IMR-90 (cell line): ENCODE measurements around the gene HDAC10. TPM values are rescaled to one million over a fixed set of nuclear protein-coding genes. Genes with fewer than 3 reads are reported as not detected.

ENCODE experiments used
- ATAC-seq: fragments of 200-7000 bp; cut with Tn5 transposase; 2 replicates; pipeline ENCODE4 v1.9.1; 2020; ENCODE audit warnings: low read depth, mild to moderate bottlenecking, moderate library complexity
- BruUV-seq: library from RNA; stranded (reverse); fragments of 400-500 nt; replicated peaks from 2 replicates; lab custom pipeline; 2021; lab: Mats Ljungman, UMichigan
- CTCF ChIA-PET: fragments of 300-600 bp; formaldehyde crosslinking; extraction: SDS; loops from one replicate; lab custom pipeline; 2021; ENCODE audit warnings: antibody characterized with exemption; lab: Yijun Ruan, JAX
- POLR2A ChIA-PET: fragments of 300-600 bp; sonication (Branson Sonifier 250); formaldehyde crosslinking; loops from one replicate; lab custom pipeline; 2022; ENCODE audit warnings: antibody characterized with exemption; ENCODE audit not compliant: unreplicated experiment; lab: Charles Lee
- DNase-seq: peaks from one replicate; pipeline ENCODE4 v3.0.0; 2013
- H2AFZ ChIP-seq: replicated peaks from 2 replicates; pipeline ENCODE3; 2013; ENCODE audit warnings: low read length, mild to moderate bottlenecking; ENCODE audit not compliant: poor library complexity
- H2AK5ac ChIP-seq: 2 replicates; pipeline ENCODE4 v1.6.1; 2013; ENCODE audit warnings: low read depth, low read length, inconsistent platforms
- H2AK9ac ChIP-seq: replicated peaks from 2 replicates; pipeline ENCODE3; 2013; ENCODE audit warnings: mild to moderate bottlenecking, low read depth, low read length, moderate library complexity; ENCODE audit not compliant: poor library complexity
- H2BK120ac ChIP-seq: 2 replicates; pipeline ENCODE4 v1.6.1; 2013; ENCODE audit warnings: low read depth, low read length, inconsistent platforms
- H2BK15ac ChIP-seq: 3 replicates; pipeline ENCODE4 v1.6.1; 2013; ENCODE audit warnings: low read depth, low read length, inconsistent platforms
- H2BK20ac ChIP-seq: 2 replicates; pipeline ENCODE4 v1.6.1; 2013; ENCODE audit warnings: low read depth, mild to moderate bottlenecking, inconsistent platforms, low read length, moderate library complexity
- H2BK5ac ChIP-seq: 2 replicates; pipeline ENCODE4 v1.6.1; 2013; ENCODE audit warnings: mild to moderate bottlenecking, low read depth, low read length, inconsistent platforms; ENCODE audit not compliant: poor library complexity, severe bottlenecking
- H3K14ac ChIP-seq: replicated peaks from 2 replicates; pipeline ENCODE4 v1.6.1; 2013; ENCODE audit warnings: low read depth, low read length, inconsistent platforms
- H3K18ac ChIP-seq: 2 replicates; pipeline ENCODE4 v1.6.1; 2013; ENCODE audit warnings: low read depth, low read length, control low read depth
- H3K23ac ChIP-seq: 2 replicates; pipeline ENCODE4 v1.6.1; 2013; ENCODE audit warnings: low read depth, low read length, inconsistent platforms
- H3K27ac ChIP-seq: 2 replicates; pipeline ENCODE4 v1.5.1; 2013; ENCODE audit warnings: mild to moderate bottlenecking, control low read depth, low read length; ENCODE audit not compliant: insufficient read depth
- H3K27me3 ChIP-seq: 2 replicates; pipeline ENCODE4 v1.6.1; 2013; ENCODE audit warnings: low read length; ENCODE audit not compliant: control insufficient read depth, insufficient read depth
- H3K36me3 ChIP-seq: 2 replicates; pipeline ENCODE4 v1.6.1; 2013; ENCODE audit warnings: low read length, mixed read lengths; ENCODE audit not compliant: control insufficient read depth, insufficient read depth
- H3K4ac ChIP-seq: 2 replicates; pipeline ENCODE4 v1.6.1; 2013; ENCODE audit warnings: low read depth, low read length, inconsistent platforms
- H3K4me1 ChIP-seq: 2 replicates; pipeline ENCODE4 v1.6.1; 2013; ENCODE audit warnings: low read length, mixed read lengths; ENCODE audit not compliant: control insufficient read depth, insufficient read depth
- H3K4me2 ChIP-seq: 2 replicates; pipeline ENCODE4 v1.6.1; 2013; ENCODE audit warnings: low read depth, mild to moderate bottlenecking, control low read depth, low read length, moderate library complexity
- H3K4me3 ChIP-seq: 2 replicates; pipeline ENCODE4 v1.5.1; 2013; ENCODE audit warnings: low read depth, mild to moderate bottlenecking, control low read depth, low read length, moderate library complexity; ENCODE audit not compliant: insufficient read depth
- H3K56ac ChIP-seq: 2 replicates; pipeline ENCODE4 v1.6.1; 2013; ENCODE audit warnings: low read length, inconsistent platforms; ENCODE audit not compliant: insufficient read depth; ENCODE audit errors: extremely low read depth
- H3K79me1 ChIP-seq, 2 experiments: 2 replicates each; pipeline ENCODE4 v1.6.1; 2013; ENCODE audit warnings: low read length in 2 of 2, inconsistent platforms in 1 of 2, low read depth in 1 of 2
- H3K9ac ChIP-seq: 2 replicates; pipeline ENCODE4 v1.6.1; 2013; ENCODE audit warnings: low read depth, low read length, control low read depth
- H3K9me1 ChIP-seq: 2 replicates; pipeline ENCODE4 v1.6.1; 2013; ENCODE audit warnings: low read length, inconsistent platforms; ENCODE audit not compliant: insufficient read depth
- H3K9me3 ChIP-seq: 2 replicates; pipeline ENCODE4 v1.6.1; 2013; ENCODE audit warnings: low read length; ENCODE audit not compliant: control insufficient read depth, insufficient read depth
- H4K20me1 ChIP-seq: 2 replicates; pipeline ENCODE4 v1.6.1; 2013; ENCODE audit warnings: low read length, inconsistent platforms; ENCODE audit not compliant: insufficient read depth
- H4K5ac ChIP-seq: 2 replicates; pipeline ENCODE4 v1.6.1; 2013; ENCODE audit warnings: mild to moderate bottlenecking, low read depth, low read length, control low read depth
- H4K8ac ChIP-seq, 2 experiments: 2 replicates each; pipeline ENCODE4 v1.6.1; 2013; ENCODE audit warnings: low read depth in 2 of 2, low read length in 2 of 2, control low read depth in 1 of 2, inconsistent platforms in 1 of 2
- H4K91ac ChIP-seq: 2 replicates; pipeline ENCODE4 v1.6.1; 2013; ENCODE audit warnings: low read depth, low read length, inconsistent platforms; ENCODE audit not compliant: insufficient read depth
- BHLHE40 ChIP-seq: fragments of 150-350 bp; IDR thresholded peaks from 2 replicates; pipeline ENCODE4 v1.6.1; 2016; ENCODE audit warnings: mild to moderate bottlenecking, low read depth, low read length
- CHD1 ChIP-seq: IDR thresholded peaks from 2 replicates; pipeline ENCODE4 v1.6.1; 2012; ENCODE audit warnings: low read depth, low read length, improper control_type of control experiment
- FOS ChIP-seq: fragments of 150-350 bp; IDR thresholded peaks from 2 replicates; pipeline ENCODE4 v1.6.1; 2016; ENCODE audit warnings: low read depth, low read length
- MAFK ChIP-seq: IDR thresholded peaks from 2 replicates; pipeline ENCODE4 v1.6.1; 2012; ENCODE audit warnings: low read depth, low read length, improper control_type of control experiment
- MAZ ChIP-seq: IDR thresholded peaks from 2 replicates; pipeline ENCODE4 v1.6.1; 2012; ENCODE audit warnings: low read depth, mild to moderate bottlenecking, low read length, improper control_type of control experiment, moderate library complexity, borderline replicate concordance
- NFE2L2 ChIP-seq: fragments of 150-350 bp; IDR thresholded peaks from 2 replicates; pipeline ENCODE4 v1.6.1; 2016; ENCODE audit warnings: low read depth, mild to moderate bottlenecking, low read length
- POLR2A ChIP-seq: IDR thresholded peaks from 2 replicates; pipeline ENCODE4 v1.6.1; 2012; ENCODE audit warnings: mild to moderate bottlenecking, low read depth, low read length
- RAD21 ChIP-seq: IDR thresholded peaks from 2 replicates; pipeline ENCODE4 v1.6.1; 2012; ENCODE audit warnings: low read length, improper control_type of control experiment
- RFX5 ChIP-seq: IDR thresholded peaks from 2 replicates; pipeline ENCODE4 v1.8.0; 2012; ENCODE audit warnings: low read depth, mild to moderate bottlenecking, low read length, moderate library complexity
- SMC3 ChIP-seq: fragments of 150-350 bp; IDR thresholded peaks from 2 replicates; pipeline ENCODE4 v1.6.1; 2016; ENCODE audit warnings: low read depth, mild to moderate bottlenecking, antibody characterized with exemption, low read length, moderate library complexity
- WGBS, 2 experiments: methylation state at CpG; one replicate each; pipeline versions ENCODE4 v1.1.5 to v1.1.7; 2013; ENCODE audit warnings: missing lambda C conversion rate in 2 of 2; ENCODE audit not compliant: insufficient read length in 1 of 2; ENCODE audit errors: extremely low coverage in 2 of 2; 5-methylcytosine and 5-hydroxymethylcytosine counted together
- dilution Hi-C: fragments of 300-500 bp; cut with HindIII; formaldehyde crosslinking; loops from one replicate; pipeline ENCODE4 v1.14.3; 2018; ENCODE audit warnings: low sequenced_read_pairs; ENCODE audit not compliant: unreplicated experiment
- in situ Hi-C: fragments of 300-500 bp; cut with MboI; formaldehyde crosslinking; loops from 3 replicates; pipeline ENCODE4 v1.14.3; 2019; ENCODE audit warnings: low sequenced_read_pairs, inconsistent platforms, mixed read lengths
- intact Hi-C: fragments of 100-400 bp; cut with micrococcal nuclease; formaldehyde crosslinking; loops from 2 replicates; pipeline ENCODE4 v1.10.0; 2022
- polyA plus RNA-seq, 3 experiments: library from polyadenylated mRNA; depleted of rRNA; stranded (reverse); fragments of >200 nt; gene quantifications; 2 replicates each; pipeline ENCODE4 v1.2.3, GENCODE V29; 2012; ENCODE audit warnings: low replicate concordance in 1 of 3
- total RNA-seq: library from RNA; depleted of rRNA; stranded (reverse); fragments of >200 nt; gene quantifications from 2 replicates; pipeline ENCODE4 v1.2.3, GENCODE V29; 2012
- TF ChIP-seq, protein P1 (sequence below): conservative IDR thresholded peaks from 2 replicates; pipeline ENCODE4 v1.5.1; 2012; ENCODE audit warnings: mild to moderate bottlenecking, low read depth, low read length, improper control_type of control experiment
- TF ChIP-seq, protein P2 (sequence below): fragments of 150-350 bp; IDR thresholded peaks from 2 replicates; pipeline ENCODE4 v1.6.1; 2016; ENCODE audit warnings: low read depth, mild to moderate bottlenecking, low read length, moderate library complexity, borderline replicate concordance
- TF ChIP-seq, protein P3 (sequence below): fragments of 150-350 bp; IDR thresholded peaks from 2 replicates; pipeline ENCODE4 v1.6.1; 2017; ENCODE audit warnings: mild to moderate bottlenecking, antibody characterized with exemption, low read length, low read depth

HDAC10 gene
- total and polyA plus RNA-seq, 2 of the 4 experiments (the other 2 are of a cell fraction) = 3.9 to 35.7 TPM

DNA sequence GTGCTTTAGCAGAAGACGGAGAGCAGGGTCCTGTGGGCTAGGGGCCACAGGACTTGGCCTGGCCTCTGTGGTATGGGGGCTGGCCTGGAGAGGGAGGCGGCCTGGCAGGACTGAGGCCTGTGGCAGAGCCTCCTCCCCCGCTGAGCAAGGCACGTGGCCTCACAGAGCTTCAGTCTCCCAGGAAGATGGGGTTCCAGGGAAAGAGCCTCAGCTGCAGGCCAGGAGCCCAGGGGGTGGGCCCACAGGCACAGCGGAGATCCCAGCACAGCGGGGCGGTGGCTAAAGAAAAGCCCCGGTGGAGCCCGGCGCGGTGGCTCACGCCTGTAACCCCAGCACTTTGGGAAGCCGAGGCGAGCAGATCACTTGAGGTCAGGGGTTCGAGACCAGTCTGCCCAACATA lies 8.2 kb upstream of the HDAC10 start:
- H2BK20ac ChIP-seq = no peak overlapping the region
- no peak overlapping the region for H3K14ac ChIP-seq
- CTCF ChIA-PET = no interaction called here
- dilution Hi-C loops = no loop called here
- H3K36me3 ChIP-seq = peaks cover 27% of the 10 kb centered on the region; the same call in 1 of the 2 replicates
- H3K27ac ChIP-seq = no peak overlapping the region
- no peak overlapping the region for H3K23ac ChIP-seq
- no peak overlapping the region for H2AK5ac ChIP-seq
- no peak overlapping the region for H3K4me3 ChIP-seq
- ATAC-seq (no peak), DNase-seq (no peak)
- H3K79me1 ChIP-seq = peaks cover 9 to 43% of the 10 kb centered on the region in 2 experiments; a peak in 3 of 4 replicates
- H3K9me3 ChIP-seq = no peaks in the 10 kb centered on the region
- intact Hi-C loops = no loop called here
- no peak overlapping the region for H4K91ac ChIP-seq
- POLR2A ChIA-PET = no interaction called here
- no peak overlapping the region for H3K18ac ChIP-seq
- H2BK120ac ChIP-seq = no peak overlapping the region
- H3K4me1 ChIP-seq = peaks cover 17% of the 10 kb centered on the region
- no peak overlapping the region for H4K5ac ChIP-seq
- in situ Hi-C loops = no loop called here
- peak overlapping the region; percentile 72 for H2AK9ac ChIP-seq
- no peak overlapping the region for H2BK5ac ChIP-seq
- H4K20me1 ChIP-seq = peaks cover 24% of the 10 kb centered on the region
- WGBS, 2 experiments = 97% methylated on average over 7 of the region's 15 CpGs; no CpG with 5 or more reads in 1 of the 2 experiments
- no peak overlapping the region for H3K56ac ChIP-seq
- H3K4me2 ChIP-seq = no peak overlapping the region
- H2AFZ ChIP-seq = no peak overlapping the region
- TF ChIP-seq MAFK (no peak), NFE2L2 (no peak), CHD1 (no peak), POLR2A (no peak), RAD21 (no peak), RFX5 (no peak), FOS (no peak), BHLHE40 (no peak), MAZ (no peak), SMC3 (no peak)
- TF ChIP-seq, protein P1, sequence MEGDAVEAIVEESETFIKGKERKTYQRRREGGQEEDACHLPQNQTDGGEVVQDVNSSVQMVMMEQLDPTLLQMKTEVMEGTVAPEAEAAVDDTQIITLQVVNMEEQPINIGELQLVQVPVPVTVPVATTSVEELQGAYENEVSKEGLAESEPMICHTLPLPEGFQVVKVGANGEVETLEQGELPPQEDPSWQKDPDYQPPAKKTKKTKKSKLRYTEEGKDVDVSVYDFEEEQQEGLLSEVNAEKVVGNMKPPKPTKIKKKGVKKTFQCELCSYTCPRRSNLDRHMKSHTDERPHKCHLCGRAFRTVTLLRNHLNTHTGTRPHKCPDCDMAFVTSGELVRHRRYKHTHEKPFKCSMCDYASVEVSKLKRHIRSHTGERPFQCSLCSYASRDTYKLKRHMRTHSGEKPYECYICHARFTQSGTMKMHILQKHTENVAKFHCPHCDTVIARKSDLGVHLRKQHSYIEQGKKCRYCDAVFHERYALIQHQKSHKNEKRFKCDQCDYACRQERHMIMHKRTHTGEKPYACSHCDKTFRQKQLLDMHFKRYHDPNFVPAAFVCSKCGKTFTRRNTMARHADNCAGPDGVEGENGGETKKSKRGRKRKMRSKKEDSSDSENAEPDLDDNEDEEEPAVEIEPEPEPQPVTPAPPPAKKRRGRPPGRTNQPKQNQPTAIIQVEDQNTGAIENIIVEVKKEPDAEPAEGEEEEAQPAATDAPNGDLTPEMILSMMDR = no peak
- TF ChIP-seq, protein P2, sequence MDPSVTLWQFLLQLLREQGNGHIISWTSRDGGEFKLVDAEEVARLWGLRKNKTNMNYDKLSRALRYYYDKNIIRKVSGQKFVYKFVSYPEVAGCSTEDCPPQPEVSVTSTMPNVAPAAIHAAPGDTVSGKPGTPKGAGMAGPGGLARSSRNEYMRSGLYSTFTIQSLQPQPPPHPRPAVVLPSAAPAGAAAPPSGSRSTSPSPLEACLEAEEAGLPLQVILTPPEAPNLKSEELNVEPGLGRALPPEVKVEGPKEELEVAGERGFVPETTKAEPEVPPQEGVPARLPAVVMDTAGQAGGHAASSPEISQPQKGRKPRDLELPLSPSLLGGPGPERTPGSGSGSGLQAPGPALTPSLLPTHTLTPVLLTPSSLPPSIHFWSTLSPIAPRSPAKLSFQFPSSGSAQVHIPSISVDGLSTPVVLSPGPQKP = no peak
- TF ChIP-seq, protein P3, sequence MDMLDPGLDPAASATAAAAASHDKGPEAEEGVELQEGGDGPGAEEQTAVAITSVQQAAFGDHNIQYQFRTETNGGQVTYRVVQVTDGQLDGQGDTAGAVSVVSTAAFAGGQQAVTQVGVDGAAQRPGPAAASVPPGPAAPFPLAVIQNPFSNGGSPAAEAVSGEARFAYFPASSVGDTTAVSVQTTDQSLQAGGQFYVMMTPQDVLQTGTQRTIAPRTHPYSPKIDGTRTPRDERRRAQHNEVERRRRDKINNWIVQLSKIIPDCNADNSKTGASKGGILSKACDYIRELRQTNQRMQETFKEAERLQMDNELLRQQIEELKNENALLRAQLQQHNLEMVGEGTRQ = no peak
- no peak overlapping the region for H4K8ac ChIP-seq
- no TSS peak for BruUV-seq
- peaks cover 4% of the 10 kb centered on the region; the same call in 1 of the 2 replicates for H3K9me1 ChIP-seq
- no peaks in the 10 kb centered on the region for H3K27me3 ChIP-seq
- H3K9ac ChIP-seq = no peak overlapping the region
- H2BK15ac ChIP-seq = no peak overlapping the region
- no peak overlapping the region; the same call in 1 of the 2 replicates for H3K4ac ChIP-seq
